ENCODE results near the gene INO80B.
"Not testable (repeated sequence)": the region's sequence is repeated elsewhere in the genome, so short reads cannot be mapped to it uniquely, and the experiment has no call there.

INO80B gene

DNA sequence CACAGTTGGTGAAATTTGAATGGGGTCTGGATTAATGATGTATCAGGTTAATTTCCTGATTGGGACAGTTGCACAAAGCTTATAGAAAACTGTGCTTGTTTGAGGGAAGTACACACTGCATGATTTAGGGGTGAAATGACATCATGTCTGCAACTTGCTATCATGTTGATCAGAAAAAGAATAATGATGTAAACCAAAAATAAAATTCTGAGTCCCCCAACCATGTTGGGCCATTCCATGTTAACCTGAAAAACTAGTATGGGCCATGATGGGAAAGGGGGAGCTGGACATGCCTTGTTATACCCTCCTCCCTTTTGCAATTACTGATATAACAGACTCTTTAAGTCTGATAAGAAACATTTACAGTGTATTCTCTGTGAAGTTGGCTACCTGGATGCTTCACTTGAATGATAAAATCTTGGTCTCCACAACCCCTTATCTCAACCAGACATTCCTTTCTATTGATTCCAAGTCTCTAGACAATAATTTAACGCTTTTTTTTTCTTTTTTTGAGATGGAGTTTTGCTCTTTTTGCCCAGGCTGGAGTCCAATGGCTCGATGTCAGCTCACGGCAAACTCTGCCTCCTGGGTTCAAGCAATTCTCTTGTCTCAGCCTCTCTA is 4.2 kb upstream of the INO80B start:
- peaks cover 20% of the 10 kb centered on the region for H3K4me1 Mint-ChIP-seq
- no peak for ATAC-seq (ENCODE audit: low read depth)
- H3K4me3 Mint-ChIP-seq, result no peak overlapping the region
- H3K36me3 Mint-ChIP-seq, result no peaks in the 10 kb centered on the region
- no peak overlapping the region for H3K27ac Mint-ChIP-seq
- DNase-seq (ENCODE audit: low spot score in 2 of 2), result no peak
- H3K27me3 Mint-ChIP-seq, result peaks cover 2% of the 10 kb centered on the region
- H3K9me3 Mint-ChIP-seq, result no peaks in the 10 kb centered on the region

DNA sequence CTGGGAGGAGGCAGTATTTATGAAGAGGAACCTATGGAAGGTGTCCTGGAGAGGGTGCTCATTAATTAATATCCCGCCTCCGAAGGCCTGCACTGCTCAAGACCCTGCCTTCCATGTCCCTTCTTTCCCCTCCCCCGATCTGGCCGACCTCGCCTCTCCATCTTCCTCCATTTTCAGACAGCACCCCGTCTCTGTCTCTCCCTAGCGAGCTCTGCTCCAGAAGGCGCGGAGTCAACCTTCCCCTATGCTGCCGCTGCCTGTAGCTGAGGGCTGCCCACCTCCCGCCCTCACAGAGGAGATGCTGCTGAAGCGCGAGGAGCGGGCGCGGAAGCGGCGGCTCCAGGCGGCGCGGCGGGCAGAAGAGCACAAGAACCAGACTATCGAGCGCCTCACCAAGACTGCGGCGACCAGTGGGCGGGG is 2.3 kb downstream of the INO80B start:
- H3K9me3 Mint-ChIP-seq, result no peaks in the 10 kb centered on the region

DNA sequence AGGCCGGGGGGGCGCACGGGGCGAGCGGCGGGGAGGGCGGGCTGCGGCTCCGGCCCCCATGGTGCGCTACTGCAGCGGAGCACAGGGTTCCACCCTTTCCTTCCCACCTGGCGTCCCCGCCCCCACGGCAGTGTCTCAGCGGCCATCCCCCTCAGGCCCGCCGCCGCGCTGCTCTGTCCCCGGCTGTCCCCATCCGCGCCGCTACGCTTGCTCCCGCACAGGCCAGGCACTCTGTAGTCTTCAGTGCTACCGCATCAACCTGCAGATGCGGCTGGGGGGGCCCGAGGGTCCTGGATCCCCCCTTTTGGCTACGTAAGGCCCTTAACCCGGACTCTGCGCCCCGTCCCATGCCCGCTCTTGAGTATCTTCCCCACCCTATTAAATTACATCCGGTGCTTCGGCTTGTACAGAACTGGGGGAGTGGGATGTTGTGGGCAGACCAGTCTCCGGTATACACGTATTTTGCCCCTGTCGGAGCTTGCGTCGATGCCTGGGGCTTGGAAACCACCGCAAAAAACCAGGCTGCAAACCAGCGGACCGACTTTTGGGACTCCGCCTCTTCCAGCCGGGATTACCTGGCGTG is 2.8 kb downstream of the INO80B start:
- H3K36me3 Mint-ChIP-seq, result peaks cover 8% of the 10 kb centered on the region
- peak; percentile 47 for ATAC-seq (ENCODE audit: low read depth)
- H3K4me3 Mint-ChIP-seq, result peak overlapping the region; percentile 96
- no peaks in the 10 kb centered on the region for H3K27me3 Mint-ChIP-seq
- DNase-seq (ENCODE audit: low spot score in 2 of 2), result peak; percentile 85 to 89
- peak overlapping the region; percentile 99 for H3K27ac Mint-ChIP-seq
- H3K4me1 Mint-ChIP-seq, result peaks cover 41% of the 10 kb centered on the region
- no peaks in the 10 kb centered on the region for H3K9me3 Mint-ChIP-seq

More for the DNA sequence above, 2.3 kb downstream of the INO80B start:
- H3K27me3 Mint-ChIP-seq, result no peaks in the 10 kb centered on the region
- DNase-seq (ENCODE audit: low spot score in 2 of 2) (no peak), ATAC-seq (ENCODE audit: low read depth) (no peak)
- peaks cover 43% of the 10 kb centered on the region for H3K4me1 Mint-ChIP-seq
- peaks cover 5% of the 10 kb centered on the region for H3K36me3 Mint-ChIP-seq
- peak overlapping the region; percentile 99 for H3K27ac Mint-ChIP-seq
- H3K4me3 Mint-ChIP-seq, result peak overlapping the region; percentile 96

DNA sequence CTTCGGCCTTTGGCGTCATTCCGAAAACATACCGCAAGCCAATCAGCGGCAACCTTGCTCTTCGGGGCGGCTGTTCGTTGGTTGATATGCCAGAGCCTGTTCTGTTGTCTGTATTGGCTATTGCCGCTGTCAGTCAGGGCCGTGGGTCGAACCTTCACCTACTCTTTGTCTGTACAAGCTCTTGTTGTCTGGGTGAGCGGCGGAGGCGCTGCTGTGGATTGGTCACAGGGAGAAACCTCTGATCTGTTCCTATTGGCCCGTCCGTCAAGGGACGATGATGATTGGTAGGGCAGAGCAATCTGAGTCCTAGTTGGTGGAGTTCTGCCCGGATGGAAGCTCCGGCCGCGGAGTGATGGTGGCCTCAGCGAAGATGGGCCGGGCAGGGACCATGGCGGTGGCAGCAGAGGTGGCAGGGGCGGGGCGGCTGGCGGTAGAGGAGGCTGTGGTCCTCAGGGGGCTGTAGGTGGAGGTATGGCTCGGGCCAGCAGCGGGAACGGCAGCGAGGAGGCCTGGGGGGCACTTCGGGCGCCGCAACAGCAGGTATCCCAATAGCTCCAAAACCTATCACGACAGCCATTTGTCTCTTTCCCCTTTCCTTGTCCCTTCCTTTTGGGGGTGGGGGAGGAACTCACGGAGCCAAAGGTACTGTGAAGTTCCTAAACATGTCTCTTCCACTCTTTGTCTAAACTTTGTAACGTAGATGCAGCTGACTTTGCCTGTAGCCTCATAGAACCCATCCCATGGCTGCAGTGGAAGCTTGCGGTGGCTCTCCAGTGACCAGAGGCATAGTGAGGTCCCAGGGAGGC is 3.4 kb downstream of the INO80B start, which contains the start of gene WBP1:
WBP1 (plus strand) TSS at position 307 of the 806 bp plus-strand sequence; CDS start at position 472, 165 bp downstream.
- H3K4me1 Mint-ChIP-seq, result peaks cover 44% of the 10 kb centered on the region
- H3K9me3 Mint-ChIP-seq, result no peaks in the 10 kb centered on the region
- peaks cover 11% of the 10 kb centered on the region for H3K36me3 Mint-ChIP-seq
- ATAC-seq (ENCODE audit: low read depth), result peak; percentile 76
- H3K27ac Mint-ChIP-seq, result peak within 1 kb of the TSS; percentile 99
- no peaks in the 10 kb centered on the region for H3K27me3 Mint-ChIP-seq
- H3K4me3 Mint-ChIP-seq, result peak within 1 kb of the TSS; percentile 96
- peak in 1 of 2 donors; percentile 96 for DNase-seq (ENCODE audit: low spot score in 2 of 2)

DNA sequence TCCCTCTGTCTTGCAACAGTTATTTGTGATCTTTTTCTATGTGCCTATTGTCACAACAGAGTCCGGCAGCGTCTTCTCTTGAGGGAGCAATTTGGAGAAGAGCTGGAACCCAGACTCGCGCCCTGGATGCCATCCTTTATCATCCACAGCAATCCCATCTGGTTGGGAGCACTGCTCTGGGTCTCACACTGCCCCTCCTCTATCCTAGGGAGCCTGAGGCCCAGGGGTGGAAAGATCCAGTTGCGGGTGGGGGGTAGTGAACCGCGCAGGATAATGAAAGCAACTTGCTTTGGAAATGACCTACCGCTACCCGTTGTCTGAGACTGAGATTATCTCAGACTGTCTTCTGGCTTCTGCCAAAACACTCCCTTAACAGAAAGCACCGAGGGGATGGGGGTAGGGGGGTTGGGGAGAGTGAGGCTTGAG is 4.1 kb downstream of the INO80B start:
- H3K9me3 Mint-ChIP-seq, result no peaks in the 10 kb centered on the region
- peaks cover 11% of the 10 kb centered on the region for H3K36me3 Mint-ChIP-seq
- H3K4me3 Mint-ChIP-seq, result peak overlapping the region; percentile 96
- peaks cover 44% of the 10 kb centered on the region for H3K4me1 Mint-ChIP-seq
- DNase-seq (ENCODE audit: low spot score in 2 of 2), result no peak
- no peak for ATAC-seq (ENCODE audit: low read depth)
- H3K27me3 Mint-ChIP-seq, result no peaks in the 10 kb centered on the region
- H3K27ac Mint-ChIP-seq, result peak overlapping the region; percentile 99

DNA sequence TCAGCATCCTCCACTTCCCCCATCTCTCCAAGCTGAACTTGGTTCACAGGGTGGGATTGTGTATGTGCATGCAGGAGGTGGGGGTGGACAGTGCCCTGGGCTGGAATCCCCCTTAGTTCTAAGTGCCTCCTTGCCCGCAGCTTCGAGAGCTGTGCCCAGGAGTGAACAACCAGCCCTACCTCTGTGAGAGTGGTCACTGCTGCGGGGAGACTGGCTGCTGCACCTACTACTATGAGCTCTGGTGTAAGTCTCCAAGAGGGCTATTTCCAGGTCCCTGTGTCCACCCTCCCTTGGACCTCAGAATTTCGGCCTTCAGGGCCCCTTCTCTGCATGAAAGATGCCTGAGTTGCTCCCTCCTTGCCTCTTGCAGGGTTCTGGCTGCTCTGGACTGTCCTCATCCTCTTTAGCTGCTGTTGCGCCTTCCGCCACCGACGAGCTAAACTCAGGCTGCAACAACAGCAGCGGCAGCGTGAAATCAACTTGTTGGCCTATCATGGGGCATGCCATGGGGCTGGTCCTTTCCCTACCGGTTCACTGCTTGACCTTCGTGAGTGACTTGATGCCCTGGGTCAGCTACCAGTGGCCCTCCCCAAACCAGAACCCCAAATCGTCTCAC is 4.7 kb downstream of the INO80B start:
- Mint-ChIP-seq H3K4me1 (peaks cover 48% of the 10 kb centered on the region), H3K4me3 (peak overlapping the region; percentile 83), H3K36me3 (peaks cover 11% of the 10 kb centered on the region)
- H3K27ac Mint-ChIP-seq; H3K9me3 Mint-ChIP-seq; DNase-seq (ENCODE audit: low spot score in 2 of 2); ATAC-seq (ENCODE audit: low read depth); H3K27me3 Mint-ChIP-seq: not testable (repeated sequence)

DNA sequence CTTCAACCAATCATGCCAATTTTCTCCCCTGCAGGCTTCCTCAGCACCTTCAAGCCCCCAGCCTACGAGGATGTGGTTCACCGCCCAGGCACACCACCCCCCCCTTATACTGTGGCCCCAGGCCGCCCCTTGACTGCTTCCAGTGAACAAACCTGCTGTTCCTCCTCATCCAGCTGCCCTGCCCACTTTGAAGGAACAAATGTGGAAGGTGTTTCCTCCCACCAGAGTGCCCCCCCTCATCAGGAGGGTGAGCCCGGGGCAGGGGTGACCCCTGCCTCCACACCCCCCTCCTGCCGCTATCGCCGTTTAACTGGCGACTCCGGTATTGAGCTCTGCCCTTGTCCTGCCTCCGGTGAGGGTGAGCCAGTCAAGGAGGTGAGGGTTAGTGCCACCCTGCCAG is 5.3 kb downstream of the INO80B start:
- H3K27me3 Mint-ChIP-seq; DNase-seq (ENCODE audit: low spot score in 2 of 2); H3K9me3 Mint-ChIP-seq; H3K27ac Mint-ChIP-seq; ATAC-seq (ENCODE audit: low read depth): not testable (repeated sequence)
- H3K36me3 Mint-ChIP-seq, result peaks cover 11% of the 10 kb centered on the region
- H3K4me1 Mint-ChIP-seq, result peaks cover 42% of the 10 kb centered on the region
- peak overlapping the region; percentile 21 for H3K4me3 Mint-ChIP-seq

DNA sequence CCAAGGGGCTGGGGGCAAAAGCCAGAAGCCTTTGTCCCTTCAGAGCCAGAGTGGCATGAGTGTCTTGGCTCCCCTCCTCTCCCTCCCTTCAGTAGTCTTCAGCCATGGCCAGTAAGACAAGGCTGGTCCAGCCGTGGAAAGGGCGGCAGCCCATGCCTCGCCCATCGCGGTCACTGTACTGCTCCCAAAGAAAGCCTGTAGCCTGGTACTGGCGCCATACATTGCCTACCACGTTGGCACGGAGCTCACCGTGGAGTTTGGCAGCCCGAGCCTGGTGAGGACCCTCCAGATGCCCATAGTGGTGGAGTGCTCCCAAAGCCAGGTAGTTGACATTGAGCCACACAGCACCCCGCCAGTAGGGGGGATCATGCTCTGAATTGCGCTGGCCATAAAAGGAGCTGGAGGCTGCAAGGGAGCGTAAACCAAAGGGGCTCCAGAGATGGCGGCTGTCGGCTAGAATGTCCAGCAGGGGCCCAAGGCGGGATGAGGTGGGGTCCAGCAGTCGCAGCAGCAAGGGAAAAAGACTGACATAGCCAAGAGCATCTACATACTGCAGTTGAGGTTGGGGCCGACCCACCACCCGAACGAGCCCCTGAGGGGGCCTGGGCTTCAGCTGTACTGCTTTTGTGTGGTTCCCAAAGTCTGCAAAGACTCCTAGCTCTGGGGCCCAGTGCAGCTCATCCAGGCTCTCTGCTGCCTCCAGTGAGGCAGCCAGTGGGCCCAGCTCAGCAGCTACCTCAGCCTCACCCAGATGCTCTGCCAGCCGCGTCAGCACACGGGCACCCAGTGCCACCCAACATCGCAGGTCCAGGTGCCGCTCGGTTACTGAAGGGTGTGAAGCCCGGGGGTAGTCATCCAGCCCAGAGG is 6.5 kb downstream of the INO80B start:
- no peak for DNase-seq (ENCODE audit: low spot score in 2 of 2)
- H3K27ac Mint-ChIP-seq, result no peak overlapping the region
- H3K27me3 Mint-ChIP-seq, result no peaks in the 10 kb centered on the region
- H3K36me3 Mint-ChIP-seq, result peaks cover 9% of the 10 kb centered on the region
- H3K4me3 Mint-ChIP-seq, result no peak overlapping the region
- no peak for ATAC-seq (ENCODE audit: low read depth)
- no peaks in the 10 kb centered on the region for H3K9me3 Mint-ChIP-seq
- H3K4me1 Mint-ChIP-seq, result peaks cover 37% of the 10 kb centered on the region

DNA sequence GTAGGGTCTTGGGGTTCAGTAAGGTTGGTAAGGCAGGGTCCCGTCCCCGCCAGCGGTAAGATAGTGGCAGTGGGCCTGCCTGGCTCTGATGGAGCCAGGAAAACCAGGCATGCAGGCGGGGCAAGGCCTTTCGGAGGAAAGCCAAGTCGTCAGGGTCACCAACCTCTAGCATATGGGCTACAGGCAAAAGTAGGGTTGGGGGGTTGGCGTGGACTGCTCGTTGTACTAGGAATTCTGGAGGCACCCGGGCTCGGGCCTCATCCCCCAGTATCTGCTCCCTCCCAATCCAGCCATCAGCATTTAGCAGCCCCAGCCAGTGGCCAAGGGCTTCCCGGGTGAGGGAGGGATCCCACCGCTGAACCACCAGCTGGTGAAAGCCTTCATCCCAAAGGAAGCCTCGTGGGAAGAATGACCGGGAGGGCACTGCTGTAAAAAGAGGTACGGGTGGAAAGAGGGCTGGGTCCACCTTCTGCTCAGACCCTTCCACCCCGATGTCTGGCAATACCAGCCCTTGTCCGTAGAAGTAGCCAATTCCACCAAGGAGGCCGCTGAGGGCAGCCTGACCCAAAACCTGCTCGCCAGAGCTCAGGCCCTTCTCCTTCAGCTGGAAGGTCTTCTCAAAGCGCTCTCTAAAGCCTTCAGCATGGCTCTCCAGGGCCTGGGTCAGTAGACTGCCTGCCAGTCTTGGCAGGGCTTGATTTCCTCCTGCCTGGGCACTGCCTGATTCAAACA is 7.3 kb downstream of the INO80B start:
- H3K9me3 Mint-ChIP-seq, result no peaks in the 10 kb centered on the region
- peaks cover 29% of the 10 kb centered on the region for H3K4me1 Mint-ChIP-seq
- peaks cover 6% of the 10 kb centered on the region for H3K36me3 Mint-ChIP-seq
- DNase-seq (ENCODE audit: low spot score in 2 of 2) (no peak), ATAC-seq (ENCODE audit: low read depth) (no peak)
- peak overlapping the region; percentile 24 for H3K27ac Mint-ChIP-seq
- H3K4me3 Mint-ChIP-seq, result no peak overlapping the region
- H3K27me3 Mint-ChIP-seq, result no peaks in the 10 kb centered on the region

DNA sequence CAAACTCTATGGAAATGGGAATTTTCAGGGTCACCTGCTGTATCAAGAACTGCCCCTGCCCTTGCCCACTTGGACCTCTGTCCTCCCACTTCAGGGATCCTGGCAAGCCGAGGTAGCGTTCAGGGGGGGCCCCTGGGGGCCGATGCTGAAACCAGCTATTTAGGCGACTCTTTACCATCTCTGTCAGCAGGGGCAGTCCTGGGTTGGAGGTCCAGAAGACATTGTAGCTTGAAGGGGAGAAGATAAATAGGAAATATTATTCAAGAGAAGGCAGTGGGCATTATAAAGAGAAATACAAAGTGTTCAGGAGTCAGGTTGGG is 7.9 kb downstream of the INO80B start:
- H3K4me1 Mint-ChIP-seq, result peaks cover 28% of the 10 kb centered on the region
- no peak for ATAC-seq (ENCODE audit: low read depth)
- no peaks in the 10 kb centered on the region for H3K9me3 Mint-ChIP-seq
- peaks cover 6% of the 10 kb centered on the region for H3K36me3 Mint-ChIP-seq
- H3K4me3 Mint-ChIP-seq, result no peak overlapping the region
- H3K27me3 Mint-ChIP-seq, result no peaks in the 10 kb centered on the region
- DNase-seq (ENCODE audit: low spot score in 2 of 2), result no peak
- H3K27ac Mint-ChIP-seq, result peak overlapping the region; percentile 24

DNA sequence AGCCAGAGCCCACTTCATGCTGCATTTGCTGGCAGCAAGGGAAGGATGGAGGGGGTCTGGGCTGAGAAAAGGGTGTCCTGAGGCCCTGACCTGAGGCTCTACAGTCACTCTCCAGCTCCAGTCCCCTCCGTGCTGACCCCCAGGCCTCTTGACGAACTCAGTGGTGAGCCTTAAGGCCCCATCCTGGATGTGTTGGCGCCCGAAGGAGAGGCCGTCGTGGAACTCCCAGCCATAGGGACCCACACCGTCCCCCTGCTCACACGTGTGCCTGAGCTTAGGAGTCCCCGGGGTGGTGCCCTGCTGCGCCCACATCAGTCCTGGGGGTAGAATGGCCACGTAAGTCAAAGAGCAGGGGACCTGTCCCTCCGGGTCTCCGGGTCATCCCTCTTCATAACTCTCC is 9.5 kb downstream of the INO80B start:
- ATAC-seq (ENCODE audit: low read depth) (no peak), DNase-seq (ENCODE audit: low spot score in 2 of 2) (no peak)
- Mint-ChIP-seq H3K27ac (peak overlapping the region; percentile 97), H3K27me3 (no peaks in the 10 kb centered on the region), H3K4me3 (peak overlapping the region; percentile 98), H3K9me3 (no peaks in the 10 kb centered on the region), H3K36me3 (peaks cover 6% of the 10 kb centered on the region), H3K4me1 (peaks cover 23% of the 10 kb centered on the region)

DNA sequence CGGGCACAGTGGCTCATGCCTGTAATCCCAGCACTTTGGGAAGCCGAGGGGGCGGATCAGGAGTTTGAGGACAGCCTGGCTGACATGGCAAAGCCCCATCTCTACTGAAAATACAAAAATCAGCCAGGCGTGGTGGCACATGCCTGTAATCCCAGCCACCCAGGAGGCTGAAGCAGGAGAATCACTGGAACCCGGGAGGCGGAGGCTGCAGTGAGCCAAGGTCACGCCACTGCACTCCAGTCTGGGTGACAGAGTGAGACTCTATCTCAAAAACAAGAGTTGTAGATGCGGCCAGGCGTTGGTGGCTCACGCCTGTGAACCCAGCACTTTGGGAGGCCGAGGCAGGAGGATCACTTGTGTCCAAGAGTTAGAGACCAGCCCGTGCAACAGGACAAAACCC is 15.9 kb downstream of the INO80B start:
- H3K27me3 Mint-ChIP-seq; H3K9me3 Mint-ChIP-seq; ATAC-seq (ENCODE audit: low read depth); DNase-seq (ENCODE audit: low spot score in 2 of 2); H3K36me3 Mint-ChIP-seq: not testable (repeated sequence)
- H3K4me1 Mint-ChIP-seq, result peaks cover 13% of the 10 kb centered on the region
- peak overlapping the region; percentile 24 for H3K4me3 Mint-ChIP-seq
- peak overlapping the region; percentile 1 for H3K27ac Mint-ChIP-seq
